LNCaP clone FGC (cell line): ENCODE measurements around the gene RETSAT.
"Not testable (repeated sequence)": the region's sequence is repeated elsewhere in the genome, so short reads cannot be mapped to it uniquely, and the experiment has no call there.

Experiments used
- DNase-seq: peaks from one replicate; pipeline ENCODE4 v3.0.0-alpha.2; 2011; ENCODE audit warnings: low read depth
- H3K4me3 ChIP-seq: 2 replicates; pipeline ENCODE4 v1.5.1; 2011; ENCODE audit warnings: mild to moderate bottlenecking, low read depth, low read length, control low read depth
- CTCF ChIP-seq: IDR thresholded peaks from 2 replicates; pipeline ENCODE4 v1.5.1; 2012; ENCODE audit warnings: mild to moderate bottlenecking; ENCODE audit not compliant: control insufficient read depth, insufficient read depth; ENCODE audit errors: extremely low read depth

RETSAT gene

GRCh38 chr2:85347599-85347998, 6.7 kb downstream of the RETSAT start:
- DNase-seq = no peak
- no peak overlapping the region for H3K4me3 ChIP-seq
- no peak for TF ChIP-seq CTCF

- no peak for DNase-seq
- H3K4me3 ChIP-seq = no peak overlapping the region
- no peak for TF ChIP-seq CTCF
Measured at GRCh38 chr2:85344356-85344954, 9.9 kb downstream of the RETSAT start.

GRCh38 chr2:85343207-85343895, 11.0 kb downstream of the RETSAT start:
- DNase-seq = not testable (repeated sequence)

GRCh38 chr2:85342156-85342555, 12.2 kb downstream of the RETSAT start:
- no peak for DNase-seq
- TF ChIP-seq CTCF = no peak
- no peak overlapping the region for H3K4me3 ChIP-seq

More at GRCh38 chr2:85343207-85343895, 11.0 kb downstream of the RETSAT start:
- not testable (repeated sequence) for H3K4me3 ChIP-seq

GRCh38 chr2:85341269-85342029, 12.9 kb downstream of the RETSAT start:
- no peak for DNase-seq
- TF ChIP-seq CTCF = no peak
- H3K4me3 ChIP-seq = no peak overlapping the region

- TF ChIP-seq CTCF = no peak
- DNase-seq = peak; percentile 91
- H3K4me3 ChIP-seq = peak overlapping the region; percentile 23
Measured at GRCh38 chr2:85340034-85340892, 14.1 kb downstream of the RETSAT start.
